Measurements from ENCODE around the gene KLHDC3.
A peak's percentile ranks its signal among the peaks of the same experiment; 100 is the strongest.

The KLHDC3 gene

GRCh38 chr6:43061861-43062260 is 47.8 kb downstream of the KLHDC3 start:
- no peak for TF ChIP-seq CTCF (IDR thresholded peaks at IDR 0.05; ENCODE audit: low read length)
- no peak for TF ChIP-seq EZH2 (IDR thresholded peaks at IDR 0.05; ENCODE audit: borderline replicate concordance, low read length)
- H3K9me3 ChIP-seq (ENCODE audit: low read length): no peaks in the 10 kb centered on the region
- H3F3A ChIP-seq (ENCODE audit: insufficient read depth, low read length): no peaks in the 10 kb centered on the region
- no peaks in the 10 kb centered on the region for H4K20me1 ChIP-seq (ENCODE audit: insufficient read depth, low read length)
- H3K4me2 ChIP-seq (ENCODE audit: low read length): no peak overlapping the region
- H3K4me1 ChIP-seq (ENCODE audit: insufficient read depth, low read length, severe bottlenecking): peaks cover 20% of the 10 kb centered on the region
- H3K27ac ChIP-seq (ENCODE audit: low read depth, low read length, poor library complexity, severe bottlenecking): no peak overlapping the region
- no peak overlapping the region for H3K4me3 ChIP-seq (ENCODE audit: low read depth, low read length, poor library complexity, severe bottlenecking)
- no peaks in the 10 kb centered on the region for H3K9me2 ChIP-seq (ENCODE audit: low read depth, low read length)
- H3K27me3 ChIP-seq (ENCODE audit: insufficient read depth, low read length): no peaks in the 10 kb centered on the region
- peaks cover 5% of the 10 kb centered on the region; the same call in 1 of the 2 replicates for H3K36me3 ChIP-seq (ENCODE audit: insufficient read depth, low read length)
- no peak overlapping the region for H3K9ac ChIP-seq (ENCODE audit: low read length)
- H2AFZ ChIP-seq (ENCODE audit: low read length): no peak overlapping the region
- peaks cover 12% of the 10 kb centered on the region for H3K79me2 ChIP-seq (ENCODE audit: insufficient read depth, low read length)

- TF ChIP-seq CTCF (IDR thresholded peaks at IDR 0.05; ENCODE audit: low read length) (no peak), EZH2 (IDR thresholded peaks at IDR 0.05; ENCODE audit: borderline replicate concordance, low read length) (no peak)
- Histone ChIP-seq H2AFZ (ENCODE audit: low read length) (no peak overlapping the region), H3F3A (ENCODE audit: insufficient read depth, low read length) (no peaks in the 10 kb centered on the region), H3K27ac (ENCODE audit: low read depth, low read length, poor library complexity, severe bottlenecking) (no peak overlapping the region), H3K36me3 (ENCODE audit: insufficient read depth, low read length) (peaks cover 1% of the 10 kb centered on the region; the same call in 1 of the 2 replicates), H3K9ac (ENCODE audit: low read length) (no peak overlapping the region), H3K4me3 (ENCODE audit: low read depth, low read length, poor library complexity, severe bottlenecking) (no peak overlapping the region), H3K9me3 (ENCODE audit: low read length) (no peaks in the 10 kb centered on the region), H3K79me2 (ENCODE audit: insufficient read depth, low read length) (peaks cover 12% of the 10 kb centered on the region), H3K27me3 (ENCODE audit: insufficient read depth, low read length) (no peaks in the 10 kb centered on the region), H3K4me1 (ENCODE audit: insufficient read depth, low read length, severe bottlenecking) (peaks cover 19% of the 10 kb centered on the region), H3K4me2 (ENCODE audit: low read length) (no peak overlapping the region), H4K20me1 (ENCODE audit: insufficient read depth, low read length) (no peaks in the 10 kb centered on the region), H3K9me2 (ENCODE audit: low read depth, low read length) (no peaks in the 10 kb centered on the region)
These were observed 48.8 kb downstream of the KLHDC3 start for GRCh38 chr6:43062818-43063217.

GRCh38 chr6:43070028-43070632 is 56.1 kb downstream of the KLHDC3 start:
- no peaks in the 10 kb centered on the region for H3K27me3 ChIP-seq (ENCODE audit: insufficient read depth, low read length)
- peak; percentile 56 for TF ChIP-seq CTCF (IDR thresholded peaks at IDR 0.05; ENCODE audit: low read length)
- no peak for TF ChIP-seq EZH2 (IDR thresholded peaks at IDR 0.05; ENCODE audit: borderline replicate concordance, low read length)
- H3F3A ChIP-seq (ENCODE audit: insufficient read depth, low read length): no peaks in the 10 kb centered on the region
- H3K79me2 ChIP-seq (ENCODE audit: insufficient read depth, low read length): no peaks in the 10 kb centered on the region
- no peak overlapping the region for H2AFZ ChIP-seq (ENCODE audit: low read length)
- H4K20me1 ChIP-seq (ENCODE audit: insufficient read depth, low read length): no peaks in the 10 kb centered on the region
- H3K4me1 ChIP-seq (ENCODE audit: insufficient read depth, low read length, severe bottlenecking): no peaks in the 10 kb centered on the region
- H3K9me3 ChIP-seq (ENCODE audit: low read length): no peaks in the 10 kb centered on the region
- H3K36me3 ChIP-seq (ENCODE audit: insufficient read depth, low read length): no peaks in the 10 kb centered on the region
- no peak overlapping the region for H3K4me2 ChIP-seq (ENCODE audit: low read length)
- no peak overlapping the region for H3K27ac ChIP-seq (ENCODE audit: low read depth, low read length, poor library complexity, severe bottlenecking)
- H3K9me2 ChIP-seq (ENCODE audit: low read depth, low read length): no peaks in the 10 kb centered on the region
- H3K4me3 ChIP-seq (ENCODE audit: low read depth, low read length, poor library complexity, severe bottlenecking): no peak overlapping the region
- H3K9ac ChIP-seq (ENCODE audit: low read length): no peak overlapping the region
